GM06990 (cell line): ENCODE results near the gene ASMT.
A peak's percentile ranks its signal among the peaks of the same experiment; 100 is the strongest.
"Not testable (repeated sequence)": the region's sequence is repeated elsewhere in the genome, so short reads cannot be mapped to it uniquely, and the experiment has no call there.

Experiments used
- DNase-seq: peaks from one replicate; pipeline ENCODE4 v3.0.0-alpha.2; 2011; ENCODE audit not compliant: insufficient read length; ENCODE audit errors: extremely low read depth
- H3K27me3 ChIP-seq: replicated peaks from 2 replicates; pipeline ENCODE4 v1.6.0; 2011; ENCODE audit warnings: low read length; ENCODE audit not compliant: control insufficient read depth, insufficient read depth
- H3K36me3 ChIP-seq: 2 replicates; pipeline ENCODE4 v1.5.1; 2011; ENCODE audit warnings: low read length; ENCODE audit not compliant: control insufficient read depth, insufficient read depth
- H3K4me3 ChIP-seq: replicated peaks from 2 replicates; pipeline ENCODE4 v1.5.1; 2011; ENCODE audit warnings: low read depth, mild to moderate bottlenecking, control low read depth, low read length
- CTCF ChIP-seq: IDR thresholded peaks from 2 replicates; pipeline ENCODE4 v1.5.1; 2011; ENCODE audit warnings: low read length, control low read depth, mild to moderate bottlenecking, inconsistent platforms; ENCODE audit not compliant: insufficient read depth, poor library complexity, severe bottlenecking

ASMT gene

GRCh38 chrX:1614927-1615326, at the start of gene ASMT:
Gene ASMT (plus strand): TSS chrX:1615059. CDS start chrX:1615200, 141 bp downstream.
- no peak within 1 kb of the TSS for H3K4me3 ChIP-seq
- DNase-seq: no peak
- no peak for TF ChIP-seq CTCF
- no peaks in the 10 kb centered on the region for H3K27me3 ChIP-seq
- no peaks in the 10 kb centered on the region for H3K36me3 ChIP-seq

GRCh38 chrX:1574181-1574580, 40.7 kb upstream of the ASMT start:
- not testable (repeated sequence) for DNase-seq, H3K27me3 ChIP-seq, H3K36me3 ChIP-seq, H3K4me3 ChIP-seq

- no peak for TF ChIP-seq CTCF
- Histone ChIP-seq H3K36me3 (no peaks in the 10 kb centered on the region), H3K4me3 (no peak overlapping the region), H3K27me3 (no peaks in the 10 kb centered on the region)
- no peak for DNase-seq
These were observed 38.5 kb upstream of the ASMT start for GRCh38 chrX:1576201-1576992.

GRCh38 chrX:1577845-1578244, 37.0 kb upstream of the ASMT start:
- DNase-seq: no peak
- no peaks in the 10 kb centered on the region for H3K36me3 ChIP-seq
- H3K27me3 ChIP-seq: no peaks in the 10 kb centered on the region
- no peak overlapping the region for H3K4me3 ChIP-seq
- no peak for TF ChIP-seq CTCF

- H3K4me3 ChIP-seq: no peak overlapping the region
- no peak for DNase-seq
- H3K36me3 ChIP-seq: no peaks in the 10 kb centered on the region
- TF ChIP-seq CTCF: no peak
- no peaks in the 10 kb centered on the region for H3K27me3 ChIP-seq
These were observed 36.2 kb upstream of the ASMT start for GRCh38 chrX:1578511-1579173.

GRCh38 chrX:1581132-1581531, 33.7 kb upstream of the ASMT start:
- H3K4me3 ChIP-seq: no peak overlapping the region
- TF ChIP-seq CTCF: peak; percentile 78
- DNase-seq: no peak

More at GRCh38 chrX:1581132-1581531, 33.7 kb upstream of the ASMT start:
- H3K36me3 ChIP-seq: no peaks in the 10 kb centered on the region
- H3K27me3 ChIP-seq: no peaks in the 10 kb centered on the region
